ENCODE results near the gene MGAT5B. TPM values are rescaled to one million over a fixed set of nuclear protein-coding genes. Genes with fewer than 3 reads are reported as not detected.

The MGAT5B gene
- polyA plus RNA-seq, 1 experiment, result 0.58 TPM

DNA sequence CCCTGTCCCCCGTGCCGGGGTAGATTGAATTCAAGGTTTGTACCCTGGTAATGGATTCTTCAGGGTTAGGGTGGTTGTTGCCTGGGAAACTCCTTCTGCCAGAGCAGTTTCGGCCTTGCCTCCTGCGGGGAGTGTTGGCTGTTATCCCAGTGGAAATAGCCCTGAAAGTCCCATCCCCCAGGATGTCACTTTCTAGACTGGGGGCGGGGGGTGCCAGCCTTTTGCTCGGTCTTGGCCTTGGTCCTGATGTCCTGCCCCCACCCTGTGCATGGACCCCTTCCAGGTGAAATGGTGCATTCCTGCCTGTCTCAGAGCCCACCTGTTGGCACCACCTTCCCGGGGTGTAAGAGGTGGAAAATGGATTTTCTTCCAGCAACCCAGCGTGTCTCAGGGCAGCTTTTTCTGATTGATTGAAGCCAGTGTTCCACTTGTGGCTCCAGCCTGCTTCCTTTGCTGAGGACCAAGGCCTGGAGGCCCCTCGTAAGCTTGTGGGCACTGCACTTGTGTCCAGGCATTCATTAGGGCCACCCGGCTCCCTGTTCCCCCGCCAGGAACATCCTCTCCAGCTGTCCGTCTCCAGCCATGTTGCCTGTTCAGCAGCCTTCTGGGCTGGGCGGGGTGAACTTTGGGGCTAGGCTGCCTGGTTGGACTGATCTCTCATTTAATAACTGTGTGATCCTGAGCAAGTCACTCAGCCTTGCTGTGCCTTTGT is 25.6 kb downstream of the MGAT5B start:
- no peak for DNase-seq (ENCODE audit: low read depth)
- Histone ChIP-seq H3K27me3 (ENCODE audit: control insufficient read depth, insufficient read depth, low read length) (no peaks in the 10 kb centered on the region), H3K36me3 (ENCODE audit: control insufficient read depth, insufficient read depth, low read length) (no peaks in the 10 kb centered on the region), H3K4me3 (ENCODE audit: low read depth, low read length) (no peak overlapping the region)
- ChIA-PET CTCF (no interaction called here), POLR2A (no interaction called here)
- TF ChIP-seq, protein P1, sequence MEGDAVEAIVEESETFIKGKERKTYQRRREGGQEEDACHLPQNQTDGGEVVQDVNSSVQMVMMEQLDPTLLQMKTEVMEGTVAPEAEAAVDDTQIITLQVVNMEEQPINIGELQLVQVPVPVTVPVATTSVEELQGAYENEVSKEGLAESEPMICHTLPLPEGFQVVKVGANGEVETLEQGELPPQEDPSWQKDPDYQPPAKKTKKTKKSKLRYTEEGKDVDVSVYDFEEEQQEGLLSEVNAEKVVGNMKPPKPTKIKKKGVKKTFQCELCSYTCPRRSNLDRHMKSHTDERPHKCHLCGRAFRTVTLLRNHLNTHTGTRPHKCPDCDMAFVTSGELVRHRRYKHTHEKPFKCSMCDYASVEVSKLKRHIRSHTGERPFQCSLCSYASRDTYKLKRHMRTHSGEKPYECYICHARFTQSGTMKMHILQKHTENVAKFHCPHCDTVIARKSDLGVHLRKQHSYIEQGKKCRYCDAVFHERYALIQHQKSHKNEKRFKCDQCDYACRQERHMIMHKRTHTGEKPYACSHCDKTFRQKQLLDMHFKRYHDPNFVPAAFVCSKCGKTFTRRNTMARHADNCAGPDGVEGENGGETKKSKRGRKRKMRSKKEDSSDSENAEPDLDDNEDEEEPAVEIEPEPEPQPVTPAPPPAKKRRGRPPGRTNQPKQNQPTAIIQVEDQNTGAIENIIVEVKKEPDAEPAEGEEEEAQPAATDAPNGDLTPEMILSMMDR (IDR thresholded peaks at IDR 0.05; ENCODE audit: insufficient read depth, low read depth, low read length), result no peak

DNA sequence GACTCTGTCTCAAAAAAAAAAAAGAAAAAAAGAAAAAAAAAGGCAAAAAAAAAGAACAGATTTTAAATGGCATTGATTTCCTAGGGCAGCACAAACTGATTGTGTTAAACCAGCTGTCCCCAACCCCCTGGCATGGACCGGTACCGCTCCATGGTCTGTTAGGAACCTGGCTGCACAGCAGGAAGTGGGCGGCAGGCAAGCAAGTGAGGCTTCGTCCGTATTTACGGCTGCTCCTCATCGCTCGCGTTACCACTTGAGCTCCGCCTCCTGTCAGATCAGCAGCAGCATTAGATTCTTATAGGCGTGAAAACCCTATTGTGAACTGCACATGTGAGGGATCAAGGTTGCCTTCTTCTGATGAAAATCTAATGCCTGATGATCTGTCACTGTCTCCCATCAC is 26.6 kb downstream of the MGAT5B start:
- TF ChIP-seq, protein P1 (IDR thresholded peaks at IDR 0.05; ENCODE audit: insufficient read depth, low read depth, low read length), result no peak
- H3K36me3 ChIP-seq (ENCODE audit: control insufficient read depth, insufficient read depth, low read length), result no peaks in the 10 kb centered on the region
- DNase-seq (ENCODE audit: low read depth), result no peak
- ChIA-PET CTCF (no interaction called here), POLR2A (no interaction called here)
- H3K27me3 ChIP-seq (ENCODE audit: control insufficient read depth, insufficient read depth, low read length), result no peaks in the 10 kb centered on the region
- no peak overlapping the region for H3K4me3 ChIP-seq (ENCODE audit: low read depth, low read length)

- H3K36me3 ChIP-seq (ENCODE audit: control insufficient read depth, insufficient read depth, low read length), result no peaks in the 10 kb centered on the region
- no peaks in the 10 kb centered on the region for H3K27me3 ChIP-seq (ENCODE audit: control insufficient read depth, insufficient read depth, low read length)
- ChIA-PET POLR2A (no interaction called here), CTCF (interaction anchor here (0.6 kb wide), 1 partner anchor 1116 kb away, joined by 3 read pairs; no protein-coding TSS in a partner anchor)
- DNase-seq (ENCODE audit: low read depth), result no peak
- H3K4me3 ChIP-seq (ENCODE audit: low read depth, low read length), result no peak overlapping the region
- TF ChIP-seq, protein P1 (IDR thresholded peaks at IDR 0.05; ENCODE audit: insufficient read depth, low read depth, low read length), result no peak
Measured at GRCh38 chr17:76897023-76897422, 28.8 kb downstream of the MGAT5B start.

- CTCF ChIA-PET, result interaction anchor here (1.4 to 1.5 kb wide), 2 partner anchors 11 to 31 kb away, joined by 3 to 4 read pairs; partner anchors contain the start of gene MGAT5B
- Histone ChIP-seq H3K27me3 (ENCODE audit: control insufficient read depth, insufficient read depth, low read length) (no peaks in the 10 kb centered on the region), H3K36me3 (ENCODE audit: control insufficient read depth, insufficient read depth, low read length) (no peaks in the 10 kb centered on the region), H3K4me3 (ENCODE audit: low read depth, low read length) (no peak overlapping the region)
- POLR2A ChIA-PET, result no interaction called here
- no peak for DNase-seq (ENCODE audit: low read depth)
- TF ChIP-seq, protein P1 (IDR thresholded peaks at IDR 0.05; ENCODE audit: insufficient read depth, low read depth, low read length), result no peak
Measured at GRCh38 chr17:76899414-76899813, 31.2 kb downstream of the MGAT5B start.

DNA sequence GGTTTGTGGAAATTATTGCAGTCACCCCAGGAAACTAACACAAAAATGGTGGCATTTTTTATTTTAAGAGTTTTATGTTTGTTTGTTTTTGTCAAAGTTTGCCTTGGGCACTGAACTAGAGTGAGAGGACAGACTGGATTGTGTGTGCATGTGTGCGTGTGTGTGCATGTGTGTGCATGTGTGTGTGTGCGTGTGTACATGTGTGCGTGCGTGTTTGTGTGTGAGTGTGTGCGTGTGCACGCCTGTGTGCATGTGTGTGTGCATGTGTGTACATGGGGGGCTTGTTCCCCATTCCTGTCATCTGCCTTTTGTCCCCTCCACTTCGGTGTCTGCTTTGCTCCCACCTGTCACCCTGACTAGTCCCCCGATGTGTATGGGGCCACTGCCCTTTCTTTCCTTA is 32.5 kb downstream of the MGAT5B start:
- TF ChIP-seq, protein P1 (IDR thresholded peaks at IDR 0.05; ENCODE audit: insufficient read depth, low read depth, low read length), result no peak
- DNase-seq (ENCODE audit: low read depth), result no peak
- POLR2A ChIA-PET, result no interaction called here
- no peaks in the 10 kb centered on the region for H3K27me3 ChIP-seq (ENCODE audit: control insufficient read depth, insufficient read depth, low read length)
- no peak overlapping the region for H3K4me3 ChIP-seq (ENCODE audit: low read depth, low read length)
- CTCF ChIA-PET, result interaction anchor here (1.1 to 1.5 kb wide), 2 partner anchors 12 to 155 kb away, joined by 3 read pairs; no protein-coding TSS in a partner anchor
- no peaks in the 10 kb centered on the region for H3K36me3 ChIP-seq (ENCODE audit: control insufficient read depth, insufficient read depth, low read length)
